Spleen (tissue), 7 donors: Measurements from ENCODE around the gene GDPD5.

Experiments used
- CTCF ChIP-seq, 11 experiments: fragments of 200-600 bp in 7 of 11; fragments of 450-650 bp in 4 of 11; sonication (generic) in 4 of 11; IDR thresholded peaks in 8 of 11; conservative IDR thresholded peaks in 3 of 11; 1 replicate in 7 of 11; 2 replicates in 4 of 11; pipeline versions ENCODE4 v1.4.0 to v1.8.0; 2016 to 2021; ENCODE audit warnings: antibody characterized with exemption in 11 of 11, inconsistent platforms in 4 of 11, mild to moderate bottlenecking in 1 of 11
- POLR2A ChIP-seq, 3 donors: fragments of 450-650 bp; IDR thresholded peaks; one replicate each; pipeline ENCODE4 v1.5.1; 2017; ENCODE audit warnings: antibody characterized with exemption in 3 of 3, mild to moderate bottlenecking in 1 of 3
- POLR2AphosphoS5 ChIP-seq, 3 donors: sonication (generic); formaldehyde crosslinking; IDR thresholded peaks; one replicate each; pipeline ENCODE4 v1.5.1; 2017; ENCODE audit warnings: antibody characterized with exemption in 3 of 3
- donor health status: DM: no; HTN: no; CAD: no; lungs with moderate emphysema.
- donor health status: DM: no; HTN: no; CAD: no.
- donor health status: DM: no; HTN: no; CAD: no.

- TF ChIP-seq CTCF (IDR thresholded peaks at IDR 0.05 in 8 of 11, conservative IDR thresholded peaks at IDR 0.05 in 3 of 11) (no peak), POLR2A (IDR thresholded peaks at IDR 0.05) (no peak), POLR2AphosphoS5 (IDR thresholded peaks at IDR 0.05) (no peak)
Observed at GRCh38 chr11:75503531-75504099, 22.1 kb downstream of the GDPD5 start.
